Endothelial cell (in vitro differentiated cells): Measurements from ENCODE around the gene PTGFRN. TPM values are rescaled to one million over a fixed set of nuclear protein-coding genes. Genes with fewer than 3 reads are reported as not detected.
A peak's percentile ranks its signal among the peaks of the same experiment; 100 is the strongest.

Experiments used
- DNase-seq: peaks from one replicate; pipeline ENCODE4 v3.0.0; 2021; ENCODE audit warnings: low spot score
- H3K27ac Mint-ChIP-seq: one replicate; pipeline ENCODE4 v1.8.0; 2021; ENCODE audit warnings: mixed read lengths, inconsistent platforms; ENCODE audit not compliant: unreplicated experiment
- H3K27me3 Mint-ChIP-seq: one replicate; pipeline ENCODE4 v1.8.0; 2021; ENCODE audit warnings: mild to moderate bottlenecking, moderate library complexity, mixed read lengths, inconsistent platforms; ENCODE audit not compliant: unreplicated experiment
- H3K36me3 Mint-ChIP-seq: one replicate; pipeline ENCODE4 v1.8.0; 2021; ENCODE audit warnings: mild to moderate bottlenecking, low read depth, mixed read lengths, inconsistent platforms; ENCODE audit not compliant: unreplicated experiment
- H3K4me1 Mint-ChIP-seq: one replicate; pipeline ENCODE4 v1.8.0; 2021; ENCODE audit warnings: mild to moderate bottlenecking, mixed read lengths, inconsistent platforms; ENCODE audit not compliant: unreplicated experiment
- H3K4me3 Mint-ChIP-seq: one replicate; pipeline ENCODE4 v1.8.0; 2021; ENCODE audit warnings: mild to moderate bottlenecking, mixed read lengths, inconsistent platforms; ENCODE audit not compliant: unreplicated experiment
- H3K9me3 Mint-ChIP-seq: one replicate; pipeline ENCODE4 v1.8.0; 2021; ENCODE audit warnings: mixed read lengths, inconsistent platforms; ENCODE audit not compliant: unreplicated experiment
- total RNA-seq: library from RNA; stranded (reverse); fragmentation: NEBNext Ultra II Directional; extraction: Animal tissue kit (Norgen Biotek cat#: 25700); gene quantifications from one replicate; pipeline ENCODE4 v1.2.1, GENCODE V29; 2021; ENCODE audit not compliant: unreplicated experiment
- TF ChIP-seq, protein P1 (sequence below): fragments of 200-600 bp; sonication (generic); IDR thresholded peaks from one replicate; pipeline ENCODE4 v1.5.0; 2021; ENCODE audit warnings: antibody characterized with exemption; ENCODE audit not compliant: unreplicated experiment

PTGFRN gene
- total RNA-seq, 1 donor from 2014 or later = 23.7 TPM

DNA sequence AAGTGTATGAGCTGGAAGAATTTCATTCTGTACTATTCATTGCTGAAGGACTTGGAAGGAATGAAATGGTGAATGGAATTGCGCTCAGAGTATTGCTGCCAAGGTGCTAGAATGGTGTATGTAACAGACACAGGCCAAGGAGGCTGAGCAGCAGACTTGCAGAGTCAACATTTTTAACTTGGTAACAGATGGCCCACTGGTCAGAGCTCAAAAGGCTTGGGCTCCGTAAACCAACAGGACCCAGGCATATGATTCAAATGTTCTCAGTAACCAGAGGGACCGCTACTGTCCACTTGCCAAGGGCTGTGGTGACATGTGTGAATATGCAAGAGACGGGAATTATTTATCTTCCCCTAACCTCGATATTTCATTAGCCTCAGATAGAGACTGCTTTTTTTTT lies 28.8 kb upstream of the PTGFRN start:
- TF ChIP-seq, protein P1, sequence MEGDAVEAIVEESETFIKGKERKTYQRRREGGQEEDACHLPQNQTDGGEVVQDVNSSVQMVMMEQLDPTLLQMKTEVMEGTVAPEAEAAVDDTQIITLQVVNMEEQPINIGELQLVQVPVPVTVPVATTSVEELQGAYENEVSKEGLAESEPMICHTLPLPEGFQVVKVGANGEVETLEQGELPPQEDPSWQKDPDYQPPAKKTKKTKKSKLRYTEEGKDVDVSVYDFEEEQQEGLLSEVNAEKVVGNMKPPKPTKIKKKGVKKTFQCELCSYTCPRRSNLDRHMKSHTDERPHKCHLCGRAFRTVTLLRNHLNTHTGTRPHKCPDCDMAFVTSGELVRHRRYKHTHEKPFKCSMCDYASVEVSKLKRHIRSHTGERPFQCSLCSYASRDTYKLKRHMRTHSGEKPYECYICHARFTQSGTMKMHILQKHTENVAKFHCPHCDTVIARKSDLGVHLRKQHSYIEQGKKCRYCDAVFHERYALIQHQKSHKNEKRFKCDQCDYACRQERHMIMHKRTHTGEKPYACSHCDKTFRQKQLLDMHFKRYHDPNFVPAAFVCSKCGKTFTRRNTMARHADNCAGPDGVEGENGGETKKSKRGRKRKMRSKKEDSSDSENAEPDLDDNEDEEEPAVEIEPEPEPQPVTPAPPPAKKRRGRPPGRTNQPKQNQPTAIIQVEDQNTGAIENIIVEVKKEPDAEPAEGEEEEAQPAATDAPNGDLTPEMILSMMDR = no peak
- H3K27me3 Mint-ChIP-seq = peaks cover 2% of the 10 kb centered on the region
- peaks cover 3% of the 10 kb centered on the region for H3K4me1 Mint-ChIP-seq
- no peak overlapping the region for H3K4me3 Mint-ChIP-seq
- no peak for DNase-seq
- no peaks in the 10 kb centered on the region for H3K36me3 Mint-ChIP-seq
- no peak overlapping the region for H3K27ac Mint-ChIP-seq
- no peaks in the 10 kb centered on the region for H3K9me3 Mint-ChIP-seq

DNA sequence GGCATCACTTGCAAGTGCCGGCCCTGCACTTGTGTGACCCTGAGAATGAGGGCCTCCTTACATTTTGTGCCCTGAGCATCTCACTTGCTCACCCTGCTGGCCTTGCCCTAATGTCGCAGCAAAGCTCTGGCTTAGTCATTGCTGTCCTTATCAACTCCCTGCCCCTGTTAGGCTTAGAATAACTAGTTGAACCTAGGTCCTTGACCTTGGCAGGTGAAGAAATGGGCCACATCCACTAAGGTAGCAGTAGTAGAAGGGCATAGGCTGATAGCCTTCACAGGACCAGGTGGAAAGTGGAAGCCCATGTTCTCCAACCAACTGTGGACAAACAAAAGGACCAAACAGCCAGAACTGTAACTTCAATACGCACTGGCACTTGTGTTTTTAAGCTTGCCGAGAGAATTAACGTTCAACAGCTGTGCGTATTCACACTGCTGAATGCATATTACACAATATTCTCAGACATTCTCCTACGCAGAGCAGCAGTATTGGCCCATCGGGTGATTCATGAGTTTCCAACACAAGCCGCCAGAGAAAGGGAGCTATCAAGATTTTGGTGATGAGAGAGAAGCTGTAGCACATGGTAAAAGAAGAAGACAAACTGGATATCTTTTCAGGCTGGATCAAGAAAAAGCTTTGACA lies 27.7 kb upstream of the PTGFRN start:
- H3K4me3 Mint-ChIP-seq = no peak overlapping the region
- peaks cover 6% of the 10 kb centered on the region for H3K4me1 Mint-ChIP-seq
- no peak overlapping the region for H3K27ac Mint-ChIP-seq
- TF ChIP-seq, protein P1 = no peak
- H3K27me3 Mint-ChIP-seq = peaks cover 2% of the 10 kb centered on the region
- DNase-seq = peak; percentile 35
- H3K36me3 Mint-ChIP-seq = no peaks in the 10 kb centered on the region
- H3K9me3 Mint-ChIP-seq = no peaks in the 10 kb centered on the region

DNA sequence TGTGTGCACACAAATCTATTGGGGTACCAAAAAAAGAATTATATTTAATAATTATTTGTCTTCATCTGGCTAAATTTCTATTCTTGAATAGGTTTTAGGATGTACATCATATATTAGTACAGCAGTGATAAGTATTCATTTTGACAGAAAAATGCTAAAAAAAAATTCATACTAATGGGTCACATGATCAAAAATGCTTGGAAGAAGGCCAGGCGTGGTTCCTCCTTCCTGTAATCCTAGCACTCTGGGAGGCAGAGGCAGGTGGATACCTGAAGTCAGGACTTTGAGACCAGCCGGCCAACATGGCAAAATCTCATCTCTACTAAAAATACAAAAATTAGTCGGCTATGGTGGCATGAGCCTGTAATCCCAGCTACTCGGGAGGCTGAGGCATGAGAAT lies 26.9 kb upstream of the PTGFRN start:
- H3K27me3 Mint-ChIP-seq = peaks cover 2% of the 10 kb centered on the region
- no peak overlapping the region for H3K27ac Mint-ChIP-seq
- H3K36me3 Mint-ChIP-seq = no peaks in the 10 kb centered on the region
- H3K4me1 Mint-ChIP-seq = peaks cover 6% of the 10 kb centered on the region
- no peak overlapping the region for H3K4me3 Mint-ChIP-seq
- TF ChIP-seq, protein P1 = no peak
- DNase-seq = no peak
- no peaks in the 10 kb centered on the region for H3K9me3 Mint-ChIP-seq

DNA sequence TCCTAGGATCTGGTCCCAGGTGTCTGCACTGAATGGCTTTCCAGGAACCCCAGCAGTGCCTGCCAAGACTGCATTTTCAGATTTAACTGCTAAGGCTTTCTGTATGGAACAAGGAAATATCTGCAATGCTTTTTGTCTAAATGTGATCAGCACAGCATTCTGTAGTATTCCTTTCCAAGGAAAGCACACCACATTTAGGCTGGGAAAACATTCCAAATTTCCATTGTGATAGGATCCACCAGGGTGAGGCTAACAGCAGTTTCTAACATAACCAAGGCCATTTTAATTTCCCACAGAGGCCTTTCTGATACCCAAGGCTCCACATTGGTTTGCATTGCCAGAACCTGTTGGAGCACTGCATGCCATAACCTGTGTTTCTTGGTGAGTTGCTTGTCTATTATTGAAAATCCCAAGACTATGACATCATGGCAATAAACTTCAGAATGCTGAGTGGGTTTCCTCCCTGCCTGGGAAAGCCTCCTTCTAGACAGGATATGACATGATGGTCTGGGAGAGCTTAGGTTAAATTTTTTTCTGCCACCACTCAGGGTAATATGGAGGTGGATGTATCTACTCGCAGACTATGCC lies 23.3 kb upstream of the PTGFRN start:
- no peak for DNase-seq
- Mint-ChIP-seq H3K9me3 (no peaks in the 10 kb centered on the region), H3K27ac (peak overlapping the region; percentile 2)

DNA sequence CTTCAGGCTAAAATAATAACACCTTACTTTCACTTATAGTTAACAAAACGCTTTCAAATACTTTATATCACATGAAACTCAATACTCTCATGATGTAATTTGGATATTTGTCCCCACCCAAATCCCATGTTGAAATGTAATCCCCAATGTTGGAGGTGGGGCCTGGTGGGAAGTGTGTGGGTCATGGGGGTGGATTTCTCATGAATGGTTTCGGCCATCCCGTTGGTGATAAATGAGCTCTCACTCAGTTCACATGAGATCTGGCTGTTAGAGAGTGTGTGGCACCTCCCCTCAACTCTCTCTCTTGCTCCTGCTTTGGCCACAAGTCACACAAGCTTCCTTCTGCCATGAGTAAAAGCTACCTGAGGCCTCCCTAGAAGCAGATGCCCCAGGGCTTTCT lies 22.5 kb upstream of the PTGFRN start:
- peaks cover 2% of the 10 kb centered on the region for H3K27me3 Mint-ChIP-seq
- DNase-seq = no peak
- no peaks in the 10 kb centered on the region for H3K9me3 Mint-ChIP-seq
- H3K4me3 Mint-ChIP-seq = no peak overlapping the region
- no peak overlapping the region for H3K27ac Mint-ChIP-seq
- TF ChIP-seq, protein P1 = no peak
- H3K36me3 Mint-ChIP-seq = no peaks in the 10 kb centered on the region
- peaks cover 6% of the 10 kb centered on the region for H3K4me1 Mint-ChIP-seq

More for the DNA sequence above, 23.3 kb upstream of the PTGFRN start:
- peaks cover 3% of the 10 kb centered on the region for H3K27me3 Mint-ChIP-seq
- H3K4me1 Mint-ChIP-seq = peaks cover 6% of the 10 kb centered on the region
- no peaks in the 10 kb centered on the region for H3K36me3 Mint-ChIP-seq
- H3K4me3 Mint-ChIP-seq = no peak overlapping the region
- TF ChIP-seq, protein P1 = no peak
